KOPT-K1 (cell line): Measurements from ENCODE around the gene DUS3L.
"Not testable (repeated sequence)": the region's sequence is repeated elsewhere in the genome, so short reads cannot be mapped to it uniquely, and the experiment has no call there.

Source experiments
- H3K27ac ChIP-seq: fragments of 200-600 bp; sonication (generic); 2 replicates; pipeline ENCODE4 v1.5.1; 2016; ENCODE audit warnings: antibody characterized with exemption, mild to moderate bottlenecking, low read depth, low read length; ENCODE audit not compliant: poor library complexity, severe bottlenecking
- H3K36me3 ChIP-seq: fragments of 200-600 bp; sonication (generic); 2 replicates; pipeline ENCODE4 v1.5.1; 2017; ENCODE audit warnings: antibody characterized with exemption, mild to moderate bottlenecking, low read length, moderate library complexity; ENCODE audit not compliant: insufficient read depth
- H3K9me3 ChIP-seq: fragments of 200-600 bp; sonication (generic); 2 replicates; pipeline ENCODE4 v1.5.1; 2017; ENCODE audit warnings: antibody characterized with exemption, low read length, mild to moderate bottlenecking; ENCODE audit not compliant: insufficient read depth, poor library complexity, severe bottlenecking

The DUS3L gene

GRCh38 chr19:5793188-5793587, 2.2 kb upstream of the DUS3L start:
- Histone ChIP-seq H3K27ac (no peak overlapping the region), H3K9me3 (no peaks in the 10 kb centered on the region), H3K36me3 (peaks cover 21% of the 10 kb centered on the region)

GRCh38 chr19:5792224-5792623, 1.3 kb upstream of the DUS3L start:
- Histone ChIP-seq H3K9me3 (no peaks in the 10 kb centered on the region), H3K27ac (no peak overlapping the region), H3K36me3 (peaks cover 31% of the 10 kb centered on the region)

- Histone ChIP-seq H3K36me3 (peaks cover 53% of the 10 kb centered on the region), H3K9me3 (no peaks in the 10 kb centered on the region), H3K27ac (peak overlapping the region; percentile 95)
These were observed 941 bp downstream of the DUS3L start for GRCh38 chr19:5789886-5790558.

GRCh38 chr19:5789351-5789761, 1.6 kb downstream of the DUS3L start:
- H3K36me3 ChIP-seq = peaks cover 59% of the 10 kb centered on the region
- no peaks in the 10 kb centered on the region for H3K9me3 ChIP-seq
- no peak overlapping the region for H3K27ac ChIP-seq

GRCh38 chr19:5788422-5788821, 2.5 kb downstream of the DUS3L start:
- Histone ChIP-seq H3K27ac (no peak overlapping the region), H3K36me3 (peaks cover 66% of the 10 kb centered on the region)

GRCh38 chr19:5787409-5788182, 3.4 kb downstream of the DUS3L start:
- Histone ChIP-seq H3K36me3 (peaks cover 73% of the 10 kb centered on the region), H3K9me3 (no peaks in the 10 kb centered on the region), H3K27ac (no peak overlapping the region)

More at GRCh38 chr19:5788422-5788821, 2.5 kb downstream of the DUS3L start:
- H3K9me3 ChIP-seq = no peaks in the 10 kb centered on the region

- H3K36me3 ChIP-seq = peaks cover 78% of the 10 kb centered on the region
- H3K9me3 ChIP-seq = no peaks in the 10 kb centered on the region
- no peak overlapping the region for H3K27ac ChIP-seq
These were observed 4.2 kb downstream of the DUS3L start for GRCh38 chr19:5786593-5787408.

GRCh38 chr19:5785423-5785822, 5.5 kb downstream of the DUS3L start:
- Histone ChIP-seq H3K36me3 (peaks cover 78% of the 10 kb centered on the region), H3K9me3 (no peaks in the 10 kb centered on the region), H3K27ac (no peak overlapping the region)

GRCh38 chr19:5784581-5785147, 6.3 kb downstream of the DUS3L start, which contains the start of gene PRR22:
Gene PRR22 (minus strand): TSS chr19:5784746. CDS start chr19:5784660, 86 bp downstream.
- Histone ChIP-seq H3K27ac (no peak within 1 kb of the TSS), H3K9me3 (no peaks in the 10 kb centered on the region), H3K36me3 (peaks cover 72% of the 10 kb centered on the region)

GRCh38 chr19:5782945-5783919, 7.7 kb downstream of the DUS3L start:
- H3K36me3 ChIP-seq = peaks cover 57% of the 10 kb centered on the region
- no peaks in the 10 kb centered on the region for H3K9me3 ChIP-seq
- no peak overlapping the region for H3K27ac ChIP-seq

- H3K9me3 ChIP-seq = no peaks in the 10 kb centered on the region
- H3K27ac ChIP-seq = no peak overlapping the region
- H3K36me3 ChIP-seq = peaks cover 48% of the 10 kb centered on the region
These were observed 8.6 kb downstream of the DUS3L start for GRCh38 chr19:5782322-5782721.

GRCh38 chr19:5780916-5781315, 10.0 kb downstream of the DUS3L start:
- not testable (repeated sequence) for H3K27ac ChIP-seq, H3K9me3 ChIP-seq

GRCh38 chr19:5778402-5778801, 12.6 kb downstream of the DUS3L start:
- H3K36me3 ChIP-seq = peaks cover 12% of the 10 kb centered on the region; the same call in 1 of the 2 replicates
- H3K9me3 ChIP-seq = no peaks in the 10 kb centered on the region
- H3K27ac ChIP-seq = no peak overlapping the region

More at GRCh38 chr19:5780916-5781315, 10.0 kb downstream of the DUS3L start:
- H3K36me3 ChIP-seq = peaks cover 34% of the 10 kb centered on the region
